GM21390 (cell line): ENCODE measurements around the gene NEUROD1.

Source experiments
- ATAC-seq: cut with Tn5 transposase; IDR thresholded peaks from one replicate; pipeline ENCODE4 v1.9.1; 2021; ENCODE audit not compliant: unreplicated experiment

NEUROD1 gene

GRCh38 chr2:181643151-181643550 is 37.2 kb downstream of the NEUROD1 start:
- ATAC-seq = no peak

- ATAC-seq = no peak
These were observed 38.2 kb downstream of the NEUROD1 start for GRCh38 chr2:181642086-181642485.

GRCh38 chr2:181639686-181640085 is 40.6 kb downstream of the NEUROD1 start:
- no peak for ATAC-seq

GRCh38 chr2:181632733-181633401 is 47.5 kb downstream of the NEUROD1 start:
- peak; percentile 78 for ATAC-seq

- no peak for ATAC-seq
These were observed 51.4 kb downstream of the NEUROD1 start for GRCh38 chr2:181628590-181629585.

- ATAC-seq = no peak
These were observed 52.8 kb downstream of the NEUROD1 start for GRCh38 chr2:181627545-181627944.

- no peak for ATAC-seq
These were observed 53.6 kb downstream of the NEUROD1 start for GRCh38 chr2:181626671-181627070.
